D721Med (cell line): ENCODE results near the gene ACAD11.
"Not testable (repeated sequence)": the region's sequence is repeated elsewhere in the genome, so short reads cannot be mapped to it uniquely, and the experiment has no call there.

Source experiments
- DNase-seq: peaks from one replicate; pipeline ENCODE4 v3.0.0; 2011; ENCODE audit warnings: low spot score; ENCODE audit not compliant: insufficient read length
- FAIRE-seq: peaks from 2 replicates; lab custom pipeline; 2011; peaks lifted over from hg19 to GRCh38; lab: Jason Lieb, UNC
- TF ChIP-seq, protein P1 (sequence below): IDR thresholded peaks from 2 replicates; pipeline ENCODE4 v1.5.1; 2012; ENCODE audit warnings: mild to moderate bottlenecking, control low read depth; ENCODE audit not compliant: insufficient read depth; ENCODE audit errors: missing control alignments

Gene ACAD11

DNA sequence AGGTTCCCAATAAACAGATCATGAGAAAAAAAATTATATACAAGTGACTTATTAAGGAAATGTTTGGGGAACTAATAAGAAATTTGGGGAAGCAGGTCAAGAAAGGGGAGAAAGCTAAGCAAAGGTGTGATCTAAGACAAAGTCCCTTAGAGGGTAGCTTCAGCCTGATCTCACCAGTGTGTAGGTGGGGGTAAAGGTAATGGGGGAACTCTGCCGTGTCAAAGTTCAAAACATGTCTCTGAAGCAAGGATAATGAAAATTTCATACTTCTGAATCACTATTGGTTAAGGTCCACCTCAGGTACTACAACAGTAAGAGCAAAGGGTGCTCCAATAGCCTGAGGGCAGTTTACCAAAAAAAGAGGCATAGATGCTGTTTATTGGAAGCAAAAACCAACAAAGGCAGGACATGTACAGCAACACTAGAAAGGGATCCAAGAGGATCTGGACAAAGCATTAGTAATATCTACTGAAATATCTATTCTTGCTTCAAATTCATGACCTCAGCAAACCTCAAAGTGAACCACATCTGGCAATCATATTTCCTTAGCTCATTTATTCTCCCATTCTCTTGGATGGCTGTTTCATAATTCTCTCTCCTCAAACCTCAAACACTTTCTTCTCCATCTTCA is 6.9 kb downstream of the ACAD11 start:
- no peak for FAIRE-seq
- TF ChIP-seq, protein P1, sequence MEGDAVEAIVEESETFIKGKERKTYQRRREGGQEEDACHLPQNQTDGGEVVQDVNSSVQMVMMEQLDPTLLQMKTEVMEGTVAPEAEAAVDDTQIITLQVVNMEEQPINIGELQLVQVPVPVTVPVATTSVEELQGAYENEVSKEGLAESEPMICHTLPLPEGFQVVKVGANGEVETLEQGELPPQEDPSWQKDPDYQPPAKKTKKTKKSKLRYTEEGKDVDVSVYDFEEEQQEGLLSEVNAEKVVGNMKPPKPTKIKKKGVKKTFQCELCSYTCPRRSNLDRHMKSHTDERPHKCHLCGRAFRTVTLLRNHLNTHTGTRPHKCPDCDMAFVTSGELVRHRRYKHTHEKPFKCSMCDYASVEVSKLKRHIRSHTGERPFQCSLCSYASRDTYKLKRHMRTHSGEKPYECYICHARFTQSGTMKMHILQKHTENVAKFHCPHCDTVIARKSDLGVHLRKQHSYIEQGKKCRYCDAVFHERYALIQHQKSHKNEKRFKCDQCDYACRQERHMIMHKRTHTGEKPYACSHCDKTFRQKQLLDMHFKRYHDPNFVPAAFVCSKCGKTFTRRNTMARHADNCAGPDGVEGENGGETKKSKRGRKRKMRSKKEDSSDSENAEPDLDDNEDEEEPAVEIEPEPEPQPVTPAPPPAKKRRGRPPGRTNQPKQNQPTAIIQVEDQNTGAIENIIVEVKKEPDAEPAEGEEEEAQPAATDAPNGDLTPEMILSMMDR: no peak
- no peak for DNase-seq

DNA sequence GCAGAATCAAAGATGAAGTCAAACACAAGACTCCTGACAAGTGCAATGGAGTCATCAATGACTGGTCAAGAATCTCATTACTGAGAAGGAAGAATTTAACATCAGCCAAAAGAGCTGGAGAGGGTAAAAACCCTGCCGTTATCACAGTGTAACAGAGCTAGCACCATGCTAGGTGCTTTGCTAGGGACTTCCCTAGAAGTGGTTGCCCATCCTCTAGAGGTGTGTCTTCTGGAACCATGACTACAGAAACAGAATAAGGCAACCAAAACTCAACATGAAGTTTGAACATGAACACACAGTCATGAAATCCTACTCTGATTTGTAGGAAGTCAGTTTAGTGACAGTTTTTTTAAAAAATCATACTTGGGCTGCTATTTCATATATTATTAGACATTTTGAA is 9.5 kb downstream of the ACAD11 start:
- DNase-seq (no peak), FAIRE-seq (no peak)
- TF ChIP-seq, protein P1: no peak

DNA sequence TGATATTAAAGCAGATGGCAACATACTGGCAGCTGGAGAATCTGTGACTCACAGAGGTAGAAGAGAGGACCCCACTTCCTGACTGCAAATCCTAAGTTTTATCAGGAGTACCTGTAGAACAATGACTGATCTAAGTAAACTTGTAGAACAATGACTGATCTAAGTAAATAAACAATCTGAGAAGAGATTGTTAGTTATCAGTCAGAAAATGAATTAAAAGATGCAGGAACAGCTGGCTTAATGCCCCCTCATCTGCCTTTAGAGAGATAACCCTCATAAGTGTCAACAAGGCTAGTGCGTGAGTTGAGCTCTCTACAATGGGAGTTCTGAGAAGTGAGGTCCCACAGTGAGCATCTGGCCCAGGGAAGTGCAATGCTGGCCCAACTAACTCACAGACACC is 14.6 kb downstream of the ACAD11 start:
- FAIRE-seq: no peak
- no peak for DNase-seq

DNA sequence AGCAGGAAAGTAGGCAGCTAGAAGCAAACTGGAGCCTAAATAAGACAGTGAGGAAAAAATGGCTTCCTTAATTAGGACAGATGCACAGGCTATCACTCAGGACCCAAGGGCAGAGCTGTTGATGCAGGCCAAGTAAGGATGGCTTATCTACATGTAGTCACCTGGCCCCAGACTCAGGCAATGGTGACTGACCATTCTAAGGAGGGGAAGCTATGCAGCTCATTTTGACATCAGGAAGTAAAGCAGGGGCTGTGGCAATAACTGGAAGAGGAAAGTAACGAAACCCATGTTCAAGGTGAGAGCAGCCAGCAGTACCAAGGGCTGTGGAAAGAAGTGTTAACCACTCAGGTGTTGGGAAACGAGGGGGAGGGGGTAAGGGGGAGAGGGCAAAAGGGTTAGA is 16.2 kb downstream of the ACAD11 start:
- DNase-seq: no peak
- no peak for FAIRE-seq
- TF ChIP-seq, protein P1: no peak

More for the DNA sequence above, 14.6 kb downstream of the ACAD11 start:
- TF ChIP-seq, protein P1: no peak

DNA sequence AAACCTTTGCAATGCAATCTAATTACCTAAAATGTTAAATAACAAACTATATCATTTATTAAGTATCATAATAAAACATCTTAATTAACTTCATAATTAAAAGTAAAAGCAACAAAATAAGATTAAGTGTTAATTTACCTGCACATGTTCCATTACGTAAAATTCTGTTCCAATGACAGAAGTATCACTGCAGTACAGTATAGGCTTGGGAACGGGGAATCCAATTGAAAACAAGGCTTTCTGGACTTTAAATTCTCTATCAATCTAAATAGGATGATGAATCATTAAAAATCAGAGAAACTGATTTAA is 17.1 kb downstream of the ACAD11 start:
- TF ChIP-seq, protein P1: no peak
- DNase-seq (no peak), FAIRE-seq (no peak)

DNA sequence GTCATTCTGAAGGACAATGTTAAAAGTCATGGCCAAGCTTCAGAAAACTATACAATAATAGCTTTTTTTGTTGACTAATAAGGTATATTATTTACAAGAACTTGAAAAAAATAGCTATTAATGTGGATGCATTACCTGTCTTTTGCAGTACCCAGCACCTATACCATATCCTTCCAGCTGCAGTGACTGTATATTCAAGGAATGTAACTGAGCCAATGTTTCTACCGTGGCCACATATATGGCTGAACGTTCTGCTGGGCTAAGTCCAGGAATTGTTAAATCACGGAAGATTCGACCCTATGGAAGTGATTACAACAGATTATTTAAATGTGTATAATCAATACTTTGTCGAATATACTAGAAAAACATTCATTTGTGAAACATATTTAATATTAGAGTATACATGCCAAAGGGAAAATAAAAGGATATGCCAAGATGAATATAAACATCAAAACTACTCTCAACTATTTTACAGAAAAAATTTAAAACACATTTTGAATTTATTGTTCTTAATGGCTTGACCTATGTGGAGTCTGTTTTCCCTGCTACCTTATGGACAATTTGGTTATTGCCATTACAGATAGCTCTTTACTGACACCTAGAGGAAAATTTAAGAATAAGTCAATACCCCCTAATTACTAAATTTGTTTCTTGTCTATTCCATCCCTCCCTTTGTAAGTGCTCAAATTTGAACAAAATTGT is 17.6 kb downstream of the ACAD11 start:
- FAIRE-seq: peak; percentile 85
- DNase-seq: no peak
- TF ChIP-seq, protein P1: peak; percentile 69

DNA sequence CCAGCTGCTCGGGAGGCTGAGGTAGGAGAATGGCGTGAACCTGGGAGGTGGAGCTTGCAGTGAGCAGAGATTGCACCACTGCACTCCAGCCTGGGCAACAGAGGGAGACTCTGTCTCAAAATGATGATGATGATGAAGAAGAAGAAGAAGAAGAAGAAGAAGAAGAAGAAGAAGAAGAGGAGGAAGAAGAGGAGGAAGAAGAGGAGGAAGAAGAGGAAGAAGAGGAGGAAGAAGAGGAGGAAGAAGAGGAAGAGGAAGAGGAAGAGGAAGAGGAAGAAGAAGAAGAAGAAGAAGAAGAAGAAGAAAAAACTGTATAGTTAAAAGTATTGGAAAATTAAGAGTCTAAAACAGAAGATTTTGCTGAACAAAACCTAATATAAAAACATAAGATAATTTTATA is 18.2 kb downstream of the ACAD11 start:
- FAIRE-seq: not testable (repeated sequence)

More for the DNA sequence above, 18.2 kb downstream of the ACAD11 start:
- not testable (repeated sequence) for DNase-seq
